ENCODE data around the gene TFAP2D. TPM values are rescaled to one million over a fixed set of nuclear protein-coding genes. Genes with fewer than 3 reads are reported as not detected.

The TFAP2D gene
- total RNA-seq, 2 experiments from 2014 or later = not detected

DNA sequence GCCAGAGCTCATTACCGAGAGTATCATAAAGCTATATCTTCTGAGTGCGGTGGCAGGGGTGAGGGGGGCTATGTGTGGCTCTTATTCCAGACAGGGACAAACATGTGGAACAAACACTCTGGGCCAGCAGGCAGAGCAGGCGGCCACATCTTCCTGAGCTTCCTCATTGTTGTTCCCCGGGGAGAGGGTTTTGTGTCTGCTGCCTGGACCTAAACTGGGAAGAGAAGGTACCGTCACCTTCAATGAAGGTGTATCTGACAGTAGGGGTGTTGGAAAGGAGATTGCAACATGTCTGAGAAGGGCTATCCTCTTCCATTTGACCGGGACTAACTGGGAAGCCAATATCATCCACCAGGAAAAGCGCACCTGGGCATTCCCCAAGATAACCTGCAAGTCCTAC is 1.6 kb upstream of the TFAP2D start:
- no peaks in the 10 kb centered on the region for H3K9me3 Mint-ChIP-seq (ENCODE audit: low read depth)
- no peaks in the 10 kb centered on the region for H3K4me1 Mint-ChIP-seq
- no peak for DNase-seq
- H3K36me3 Mint-ChIP-seq = peaks cover 3% of the 10 kb centered on the region
- CTCF ChIA-PET = no interaction called here
- peaks cover 88% of the 10 kb centered on the region for H3K27me3 Mint-ChIP-seq
- H3K4me3 Mint-ChIP-seq = no peak overlapping the region
- H3K27ac Mint-ChIP-seq = no peak overlapping the region
- ATAC-seq = no peak

DNA sequence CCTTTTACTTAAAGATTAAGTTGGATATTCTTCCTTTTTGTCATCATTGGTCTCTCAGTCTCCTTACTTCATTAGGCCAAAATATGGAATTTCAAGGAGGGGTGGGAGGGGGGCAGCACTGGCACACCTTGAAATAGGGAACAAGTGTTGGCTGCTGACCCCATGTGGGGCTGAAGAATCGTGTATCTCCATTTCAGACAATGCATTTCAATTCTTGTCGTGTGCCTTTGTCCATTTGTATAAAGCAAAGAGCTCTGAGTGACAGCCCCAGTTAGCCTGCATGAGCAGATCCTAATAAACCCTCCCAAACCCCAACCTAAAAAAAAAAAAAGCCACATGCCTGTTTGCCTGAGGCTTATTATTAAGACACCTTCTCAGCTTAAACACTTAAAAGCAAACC is 1.0 kb upstream of the TFAP2D start:
- no peaks in the 10 kb centered on the region for H3K4me1 Mint-ChIP-seq
- H3K9me3 Mint-ChIP-seq (ENCODE audit: low read depth) = no peaks in the 10 kb centered on the region
- H3K36me3 Mint-ChIP-seq = peaks cover 3% of the 10 kb centered on the region
- DNase-seq (no peak), ATAC-seq (no peak)
- H3K27me3 Mint-ChIP-seq = peaks cover 89% of the 10 kb centered on the region
- no peak overlapping the region for H3K4me3 Mint-ChIP-seq
- CTCF ChIA-PET = no interaction called here
- H3K27ac Mint-ChIP-seq = no peak overlapping the region

DNA sequence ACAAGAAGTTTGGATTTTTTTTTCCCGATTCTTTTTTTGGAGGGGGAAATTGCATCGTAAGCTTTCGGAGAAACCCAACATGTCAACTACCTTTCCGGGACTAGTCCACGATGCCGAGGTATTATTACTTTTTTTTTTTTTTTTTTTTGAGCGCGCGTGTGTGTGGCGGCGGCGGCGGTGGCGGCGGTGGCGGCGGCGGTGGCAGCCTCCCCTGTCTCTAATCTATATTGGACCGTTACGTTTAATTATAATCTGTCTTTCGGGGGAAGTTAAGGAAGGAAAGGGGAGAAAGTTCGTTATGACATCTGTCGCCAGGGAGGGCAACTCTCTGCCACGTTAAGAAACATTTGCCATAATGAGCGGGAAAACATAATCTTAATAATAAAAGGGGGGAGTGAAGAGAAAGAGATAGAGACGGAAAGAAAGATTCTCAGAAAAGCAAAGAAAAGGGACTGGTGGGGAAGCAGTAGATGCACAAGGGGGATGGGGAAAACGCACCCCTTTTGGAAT is 706 bp downstream of the TFAP2D start:
- CTCF ChIA-PET = no interaction called here
- ATAC-seq (no peak), DNase-seq (no peak)
- Mint-ChIP-seq H3K4me1 (no peaks in the 10 kb centered on the region), H3K9me3 (ENCODE audit: low read depth) (no peaks in the 10 kb centered on the region), H3K27ac (no peak overlapping the region), H3K36me3 (peaks cover 3% of the 10 kb centered on the region), H3K27me3 (peaks cover 84% of the 10 kb centered on the region), H3K4me3 (no peak overlapping the region)

DNA sequence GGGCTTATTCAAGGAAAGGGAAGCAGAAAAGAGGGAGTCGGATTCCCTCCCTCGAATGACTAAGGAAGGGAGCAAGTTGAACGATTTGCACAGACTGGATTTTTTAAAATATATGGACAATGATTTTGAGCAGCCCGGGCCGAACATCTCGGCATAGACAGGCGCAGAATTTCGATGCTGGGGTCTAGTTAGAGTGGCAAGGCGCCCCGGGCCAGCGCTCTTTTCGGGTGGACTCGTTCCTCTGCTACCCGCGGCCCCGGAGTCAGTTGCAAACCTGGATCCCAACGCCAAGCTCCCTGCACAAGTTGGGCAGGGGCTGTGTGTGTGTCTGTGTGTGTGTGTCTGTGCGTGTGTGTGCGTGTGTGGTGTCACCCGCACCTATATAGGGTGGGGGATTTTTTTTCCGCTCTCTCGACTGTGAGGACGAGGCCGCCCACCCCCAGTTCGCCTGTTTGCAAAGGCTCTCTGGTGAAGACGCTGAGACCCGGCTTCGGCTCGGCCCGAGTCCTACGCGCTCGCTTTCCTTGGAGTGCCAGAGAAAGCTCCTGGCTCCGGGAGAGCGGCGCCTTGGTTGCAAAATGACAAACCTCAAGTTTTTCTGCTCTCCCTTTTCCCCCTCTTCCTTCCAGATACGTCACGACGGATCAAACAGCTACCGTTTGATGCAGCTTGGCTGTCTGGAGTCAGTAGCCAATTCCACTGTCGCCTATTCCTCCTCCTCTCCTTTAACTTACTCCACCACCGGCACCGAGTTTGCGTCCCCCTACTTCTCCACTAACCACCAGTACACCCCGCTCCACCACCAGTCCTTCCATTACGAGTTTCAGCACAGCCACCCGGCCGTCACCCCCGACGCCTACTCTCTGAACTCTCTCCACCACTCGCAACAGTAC is 1.4 kb downstream of the TFAP2D start:
- Mint-ChIP-seq H3K4me1 (no peaks in the 10 kb centered on the region), H3K27ac (no peak overlapping the region), H3K36me3 (peaks cover 3% of the 10 kb centered on the region), H3K9me3 (ENCODE audit: low read depth) (no peaks in the 10 kb centered on the region), H3K4me3 (no peak overlapping the region), H3K27me3 (peaks cover 80% of the 10 kb centered on the region)
- DNase-seq (no peak), ATAC-seq (no peak)
- CTCF ChIA-PET = no interaction called here

GRCh38 chr6:50716899-50717509 is 3.7 kb downstream of the TFAP2D start:
- CTCF ChIA-PET = no interaction called here
- no peaks in the 10 kb centered on the region for H3K9me3 Mint-ChIP-seq (ENCODE audit: low read depth)
- no peak overlapping the region for H3K27ac Mint-ChIP-seq
- H3K27me3 Mint-ChIP-seq = peaks cover 69% of the 10 kb centered on the region
- no peak overlapping the region for H3K4me3 Mint-ChIP-seq
- no peaks in the 10 kb centered on the region for H3K4me1 Mint-ChIP-seq
- DNase-seq = no peak
- peaks cover 3% of the 10 kb centered on the region for H3K36me3 Mint-ChIP-seq
- no peak for ATAC-seq

DNA sequence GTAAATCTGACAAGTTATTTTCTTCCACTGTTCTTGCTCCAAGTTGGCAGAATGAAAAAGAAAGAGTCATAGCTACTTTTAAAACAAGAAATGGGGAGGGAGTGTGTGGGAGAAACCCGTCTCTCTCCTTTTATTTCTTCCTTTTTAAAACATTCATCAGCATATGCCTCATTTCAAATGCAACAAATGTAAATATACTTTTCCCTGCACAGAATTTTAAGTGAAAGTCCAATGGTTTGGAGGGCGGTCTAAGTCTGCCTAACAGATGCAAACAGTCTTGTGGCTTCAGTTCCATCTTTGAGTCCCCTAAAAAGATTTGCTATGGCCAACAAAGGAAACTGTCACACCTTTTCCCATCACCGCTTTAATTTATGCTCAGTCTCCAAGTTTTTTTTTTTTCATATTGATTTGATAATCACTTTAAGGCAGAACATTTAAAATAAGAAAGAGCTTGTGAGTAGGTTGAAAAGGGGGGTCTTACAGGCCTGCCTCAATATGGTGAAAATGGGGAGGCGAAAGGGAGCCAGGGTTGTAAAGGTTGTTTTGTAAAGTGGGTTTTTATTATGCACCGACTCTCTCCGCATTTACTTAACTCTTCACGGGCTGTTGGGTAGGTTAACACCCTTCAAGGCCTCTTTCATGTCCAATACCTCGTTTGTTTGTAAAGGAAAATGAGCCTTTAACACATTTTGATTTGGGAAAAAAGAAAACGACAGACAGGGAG is 4.6 kb downstream of the TFAP2D start:
- no peaks in the 10 kb centered on the region for H3K9me3 Mint-ChIP-seq (ENCODE audit: low read depth)
- no peak overlapping the region for H3K4me3 Mint-ChIP-seq
- H3K36me3 Mint-ChIP-seq = peaks cover 5% of the 10 kb centered on the region
- H3K27me3 Mint-ChIP-seq = peaks cover 70% of the 10 kb centered on the region
- no peak overlapping the region for H3K27ac Mint-ChIP-seq
- DNase-seq (no peak), ATAC-seq (no peak)
- H3K4me1 Mint-ChIP-seq = no peaks in the 10 kb centered on the region
- CTCF ChIA-PET = no interaction called here

GRCh38 chr6:50718566-50718965 is 5.2 kb downstream of the TFAP2D start:
- Mint-ChIP-seq H3K27ac (no peak overlapping the region), H3K4me1 (no peaks in the 10 kb centered on the region), H3K36me3 (peaks cover 5% of the 10 kb centered on the region), H3K4me3 (no peak overlapping the region), H3K27me3 (peaks cover 72% of the 10 kb centered on the region), H3K9me3 (ENCODE audit: low read depth) (no peaks in the 10 kb centered on the region)
- CTCF ChIA-PET = no interaction called here
- DNase-seq (no peak), ATAC-seq (no peak)

DNA sequence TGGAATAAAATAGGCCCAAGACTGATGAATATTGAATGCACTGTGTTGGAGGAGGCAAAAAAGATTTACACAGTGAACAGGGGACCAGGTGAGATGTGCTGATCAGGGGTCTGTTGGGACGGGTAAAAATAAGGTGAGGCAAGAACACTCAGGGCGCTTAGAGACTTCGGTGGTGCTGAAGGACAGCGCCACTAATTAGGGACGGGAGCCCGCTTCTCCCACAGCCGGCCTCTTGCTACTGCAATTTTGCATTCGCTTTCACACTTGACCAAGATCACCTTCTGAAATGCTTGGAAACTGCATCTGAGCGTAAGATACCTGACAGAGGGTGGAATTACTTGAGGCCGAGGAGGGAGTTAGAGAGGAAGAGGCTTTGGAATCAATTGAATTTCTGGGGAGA is 7.3 kb downstream of the TFAP2D start:
- peaks cover 6% of the 10 kb centered on the region for H3K4me1 Mint-ChIP-seq
- ATAC-seq = no peak
- no peak overlapping the region for H3K27ac Mint-ChIP-seq
- H3K36me3 Mint-ChIP-seq = peaks cover 2% of the 10 kb centered on the region
- H3K27me3 Mint-ChIP-seq = peaks cover 72% of the 10 kb centered on the region
- H3K4me3 Mint-ChIP-seq = no peak overlapping the region
- CTCF ChIA-PET = no interaction called here
- H3K9me3 Mint-ChIP-seq (ENCODE audit: low read depth) = no peaks in the 10 kb centered on the region
- no peak for DNase-seq

DNA sequence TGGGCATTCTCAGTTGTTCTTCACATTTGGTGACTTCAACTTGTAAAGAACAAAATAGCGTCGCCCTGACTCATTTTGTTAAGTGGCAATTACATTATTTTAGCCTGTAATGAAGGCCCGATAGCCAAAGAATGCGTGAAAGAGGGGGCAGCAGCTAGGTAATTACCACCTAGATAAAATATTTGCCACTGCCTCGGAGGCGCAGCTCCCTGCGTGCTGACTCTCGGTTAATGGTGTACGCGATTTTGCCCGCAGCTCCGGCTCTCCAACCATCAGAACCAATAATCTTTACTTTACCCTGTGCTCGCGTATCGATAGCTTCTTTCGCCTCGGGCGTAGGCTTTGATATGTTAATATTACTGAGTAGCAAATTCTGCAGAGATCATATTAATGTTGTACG is 8.7 kb downstream of the TFAP2D start:
- peaks cover 6% of the 10 kb centered on the region for H3K4me1 Mint-ChIP-seq
- CTCF ChIA-PET = no interaction called here
- H3K4me3 Mint-ChIP-seq = no peak overlapping the region
- no peaks in the 10 kb centered on the region for H3K9me3 Mint-ChIP-seq (ENCODE audit: low read depth)
- DNase-seq = no peak
- H3K36me3 Mint-ChIP-seq = peaks cover 2% of the 10 kb centered on the region
- no peak for ATAC-seq
- H3K27ac Mint-ChIP-seq = peak overlapping the region; percentile 27
- peaks cover 59% of the 10 kb centered on the region for H3K27me3 Mint-ChIP-seq

GRCh38 chr6:50722829-50723554 is 9.7 kb downstream of the TFAP2D start:
- CTCF ChIA-PET = no interaction called here

GRCh38 chr6:50724381-50725124 is 11.2 kb downstream of the TFAP2D start:
- Mint-ChIP-seq H3K9me3 (ENCODE audit: low read depth) (no peaks in the 10 kb centered on the region), H3K27me3 (peaks cover 45% of the 10 kb centered on the region), H3K27ac (peak overlapping the region; percentile 49), H3K36me3 (peaks cover 2% of the 10 kb centered on the region), H3K4me3 (no peak overlapping the region), H3K4me1 (peaks cover 6% of the 10 kb centered on the region)
- no peak for ATAC-seq
- CTCF ChIA-PET = no interaction called here
- DNase-seq = no peak

More at GRCh38 chr6:50722829-50723554, 9.7 kb downstream of the TFAP2D start:
- Mint-ChIP-seq H3K9me3 (ENCODE audit: low read depth) (no peaks in the 10 kb centered on the region), H3K27ac (no peak overlapping the region), H3K4me3 (no peak overlapping the region), H3K27me3 (peaks cover 51% of the 10 kb centered on the region), H3K4me1 (peaks cover 6% of the 10 kb centered on the region), H3K36me3 (peaks cover 2% of the 10 kb centered on the region)
- ATAC-seq (no peak), DNase-seq (no peak)

DNA sequence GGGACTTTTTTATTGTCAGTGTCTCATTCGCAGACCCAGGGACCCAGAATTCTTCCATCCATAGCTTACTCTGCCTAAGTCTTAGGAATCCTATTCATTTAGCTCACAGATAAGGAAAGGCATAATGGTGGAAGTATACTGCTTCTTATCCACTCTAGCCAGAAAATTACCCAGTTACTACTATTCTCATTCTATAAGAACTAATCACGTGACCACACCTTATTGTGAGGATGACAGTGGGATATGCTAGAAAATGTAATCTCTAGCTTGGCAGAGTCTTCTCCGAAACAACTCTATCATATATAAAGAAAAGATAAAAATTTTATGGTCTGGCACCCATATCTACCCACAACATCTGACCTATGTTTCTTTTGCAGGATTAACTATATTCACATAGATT is 21.2 kb downstream of the TFAP2D start:
- H3K27ac Mint-ChIP-seq = no peak overlapping the region
- H3K4me3 Mint-ChIP-seq = no peak overlapping the region

GRCh38 chr6:50742161-50742560 is 28.8 kb downstream of the TFAP2D start:
- no peaks in the 10 kb centered on the region for H3K36me3 Mint-ChIP-seq
- DNase-seq = no peak
- no peak overlapping the region for H3K27ac Mint-ChIP-seq
- ATAC-seq = no peak
- H3K4me1 Mint-ChIP-seq = no peaks in the 10 kb centered on the region
- H3K4me3 Mint-ChIP-seq = no peak overlapping the region
- H3K27me3 Mint-ChIP-seq = no peaks in the 10 kb centered on the region
- CTCF ChIA-PET = no interaction called here
- H3K9me3 Mint-ChIP-seq (ENCODE audit: low read depth) = no peaks in the 10 kb centered on the region

More for the DNA sequence above, 21.2 kb downstream of the TFAP2D start:
- Mint-ChIP-seq H3K4me1 (no peaks in the 10 kb centered on the region), H3K9me3 (ENCODE audit: low read depth) (no peaks in the 10 kb centered on the region), H3K36me3 (no peaks in the 10 kb centered on the region), H3K27me3 (no peaks in the 10 kb centered on the region)
- no peak for DNase-seq
- CTCF ChIA-PET = no interaction called here
- ATAC-seq = no peak
